ENCODE results near the gene LRP1B. TPM values are rescaled to one million over a fixed set of nuclear protein-coding genes. Genes with fewer than 3 reads are reported as not detected.

Gene LRP1B
- total and polyA plus RNA-seq, 5 donors from 2014 or later: not detected

DNA sequence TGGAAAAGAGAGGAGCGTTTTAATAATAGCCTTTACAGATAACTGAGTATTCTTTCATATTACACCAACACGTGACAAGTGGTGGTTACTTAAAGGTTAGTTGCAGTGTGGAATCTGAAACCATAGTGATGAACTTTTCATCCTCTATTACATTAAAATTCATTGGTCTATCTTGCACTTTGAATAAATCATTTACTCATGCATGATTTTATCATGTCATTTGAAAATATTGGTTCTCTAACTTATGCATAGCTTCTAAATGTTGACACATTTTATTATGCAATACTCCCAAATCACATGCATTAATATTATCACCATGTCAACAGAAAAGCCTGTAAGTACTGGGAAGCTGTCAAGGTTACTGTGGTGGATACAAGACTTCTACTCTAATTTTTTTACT lies 1432.2 kb downstream of the LRP1B start:
- no peak overlapping the region for H3K27ac Mint-ChIP-seq
- no peaks in the 10 kb centered on the region for H3K36me3 ChIP-seq (ENCODE audit: control insufficient read depth, insufficient read depth, low read length)
- H3K4me1 Mint-ChIP-seq: no peaks in the 10 kb centered on the region
- peaks cover 0 to 2% of the 10 kb centered on the region in 2 experiments for H3K9me3 ChIP-seq (ENCODE audit: control insufficient read depth in 2 of 2, low read length in 2 of 2)
- no peaks in the 10 kb centered on the region for H3K36me3 Mint-ChIP-seq
- H3K4me3 Mint-ChIP-seq: no peak overlapping the region
- H3K27me3 ChIP-seq (ENCODE audit: control insufficient read depth, insufficient read depth, low read length): no peaks in the 10 kb centered on the region
- DNase-seq: no peak
- H3K4me1 ChIP-seq (ENCODE audit: control insufficient read depth, insufficient read depth, low read length, poor library complexity, severe bottlenecking): no peaks in the 10 kb centered on the region
- no peak overlapping the region for H3K27ac ChIP-seq (ENCODE audit: insufficient read depth, low read length, poor library complexity, severe bottlenecking)
- ATAC-seq (ENCODE audit: low read depth in 2 of 2): no peak
- H3K9me3 Mint-ChIP-seq: peaks cover 0 to 4% (median 3%) of the 10 kb centered on the region in 7 donors
- no peak overlapping the region for H3K4me3 ChIP-seq (ENCODE audit: low read depth, low read length)
- no peaks in the 10 kb centered on the region for H3K27me3 Mint-ChIP-seq

DNA sequence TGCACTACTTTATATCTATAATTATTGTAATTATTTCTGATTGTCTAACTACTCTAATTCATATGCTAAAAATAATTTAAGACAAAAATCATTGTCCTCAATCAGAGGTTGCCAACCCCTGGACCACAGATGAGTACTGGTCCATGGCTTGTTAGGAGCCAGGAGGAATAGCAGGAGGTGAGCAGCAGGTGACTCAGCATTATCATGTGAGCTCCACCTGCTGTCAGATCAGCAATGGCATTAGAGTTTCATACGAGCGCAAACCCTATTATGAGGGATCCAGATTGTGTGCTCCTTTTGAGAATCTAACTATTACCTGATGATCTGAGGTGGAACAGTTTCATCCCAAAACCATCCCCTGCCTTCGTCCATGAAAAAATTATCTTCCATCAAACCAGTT lies 1434.4 kb downstream of the LRP1B start:
- ATAC-seq (ENCODE audit: low read depth in 2 of 2): no peak
- Mint-ChIP-seq H3K36me3 (no peaks in the 10 kb centered on the region), H3K27ac (no peak overlapping the region), H3K4me3 (no peak overlapping the region), H3K27me3 (no peaks in the 10 kb centered on the region), H3K4me1 (no peaks in the 10 kb centered on the region), H3K9me3 (peaks cover 0 to 4% (median 2%) of the 10 kb centered on the region in 7 donors)
- no peak for DNase-seq
- Histone ChIP-seq H3K4me3 (ENCODE audit: low read depth, low read length) (no peak overlapping the region), H3K4me1 (ENCODE audit: control insufficient read depth, insufficient read depth, low read length, poor library complexity, severe bottlenecking) (no peaks in the 10 kb centered on the region), H3K36me3 (ENCODE audit: control insufficient read depth, insufficient read depth, low read length) (no peaks in the 10 kb centered on the region), H3K9me3 (ENCODE audit: control insufficient read depth in 2 of 2, low read length in 2 of 2) (no peaks in the 10 kb centered on the region), H3K27me3 (ENCODE audit: control insufficient read depth, insufficient read depth, low read length) (no peaks in the 10 kb centered on the region), H3K27ac (ENCODE audit: insufficient read depth, low read length, poor library complexity, severe bottlenecking) (no peak overlapping the region)

DNA sequence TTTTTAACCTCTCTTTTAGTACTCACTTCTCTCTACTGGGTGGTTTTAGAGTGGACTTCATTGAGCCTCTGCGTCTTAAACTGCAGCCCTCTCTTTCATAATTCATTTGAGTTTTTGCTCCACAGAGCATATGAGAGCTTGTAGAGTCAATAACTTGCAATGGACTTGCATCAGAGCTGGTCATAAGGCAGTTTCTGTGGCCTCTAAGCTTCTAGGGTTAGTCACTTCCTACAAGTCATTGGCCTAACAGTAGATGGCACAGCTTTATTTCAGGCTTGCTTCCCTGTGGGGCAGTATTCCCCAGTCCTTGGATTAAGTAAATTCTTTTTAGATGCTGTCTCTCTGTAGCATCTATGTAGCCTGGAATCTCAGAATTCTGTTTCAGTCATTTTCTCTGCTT lies 1435.7 kb downstream of the LRP1B start:
- Mint-ChIP-seq H3K4me3 (no peak overlapping the region), H3K36me3 (no peaks in the 10 kb centered on the region)

DNA sequence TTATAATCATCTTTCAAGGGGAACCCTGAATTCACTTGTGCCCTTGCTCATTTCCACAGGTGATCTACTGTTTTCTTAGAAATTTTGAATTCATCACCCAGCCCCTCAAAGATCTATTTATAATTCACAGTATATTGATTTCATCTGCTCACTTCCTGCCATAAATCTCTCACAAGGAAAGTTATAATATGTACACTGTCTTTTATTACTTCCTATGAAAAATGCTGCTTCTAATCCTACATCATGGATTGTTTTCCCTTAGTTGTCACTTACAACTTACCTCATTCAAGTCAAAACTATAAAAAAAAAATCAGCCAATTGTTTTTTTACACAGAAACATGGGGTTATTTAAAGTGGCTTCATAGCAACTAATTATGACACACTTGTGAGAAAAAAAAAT lies 1443.0 kb downstream of the LRP1B start:
- H3K9me3 Mint-ChIP-seq: peaks cover 2 to 39% (median 4%) of the 10 kb centered on the region in 7 donors
- Histone ChIP-seq H3K4me1 (ENCODE audit: control insufficient read depth, insufficient read depth, low read length, poor library complexity, severe bottlenecking) (no peaks in the 10 kb centered on the region), H3K27me3 (ENCODE audit: control insufficient read depth, insufficient read depth, low read length) (no peaks in the 10 kb centered on the region), H3K9me3 (ENCODE audit: control insufficient read depth in 2 of 2, low read length in 2 of 2) (no peaks in the 10 kb centered on the region), H3K27ac (ENCODE audit: insufficient read depth, low read length, poor library complexity, severe bottlenecking) (no peak overlapping the region), H3K36me3 (ENCODE audit: control insufficient read depth, insufficient read depth, low read length) (no peaks in the 10 kb centered on the region), H3K4me3 (ENCODE audit: low read depth, low read length) (no peak overlapping the region)
- DNase-seq: no peak
- peaks cover 0 to 6% (median 0%) of the 10 kb centered on the region in 4 donors for H3K4me1 Mint-ChIP-seq
- H3K27me3 Mint-ChIP-seq: no peaks in the 10 kb centered on the region
- no peak overlapping the region for H3K4me3 Mint-ChIP-seq
- H3K27ac Mint-ChIP-seq: no peak overlapping the region
- H3K36me3 Mint-ChIP-seq: no peaks in the 10 kb centered on the region
- no peak for ATAC-seq (ENCODE audit: low read depth in 2 of 2)

More for the DNA sequence above, 1435.7 kb downstream of the LRP1B start:
- Histone ChIP-seq H3K4me1 (ENCODE audit: control insufficient read depth, insufficient read depth, low read length, poor library complexity, severe bottlenecking) (no peaks in the 10 kb centered on the region), H3K36me3 (ENCODE audit: control insufficient read depth, insufficient read depth, low read length) (no peaks in the 10 kb centered on the region), H3K4me3 (ENCODE audit: low read depth, low read length) (no peak overlapping the region), H3K27me3 (ENCODE audit: control insufficient read depth, insufficient read depth, low read length) (no peaks in the 10 kb centered on the region), H3K27ac (ENCODE audit: insufficient read depth, low read length, poor library complexity, severe bottlenecking) (no peak overlapping the region), H3K9me3 (ENCODE audit: control insufficient read depth in 2 of 2, low read length in 2 of 2) (no peaks in the 10 kb centered on the region)
- Mint-ChIP-seq H3K27me3 (no peaks in the 10 kb centered on the region), H3K27ac (no peak overlapping the region), H3K4me1 (no peaks in the 10 kb centered on the region), H3K9me3 (peaks cover 0 to 6% (median 3%) of the 10 kb centered on the region in 7 donors)
- DNase-seq (no peak), ATAC-seq (ENCODE audit: low read depth in 2 of 2) (no peak)

DNA sequence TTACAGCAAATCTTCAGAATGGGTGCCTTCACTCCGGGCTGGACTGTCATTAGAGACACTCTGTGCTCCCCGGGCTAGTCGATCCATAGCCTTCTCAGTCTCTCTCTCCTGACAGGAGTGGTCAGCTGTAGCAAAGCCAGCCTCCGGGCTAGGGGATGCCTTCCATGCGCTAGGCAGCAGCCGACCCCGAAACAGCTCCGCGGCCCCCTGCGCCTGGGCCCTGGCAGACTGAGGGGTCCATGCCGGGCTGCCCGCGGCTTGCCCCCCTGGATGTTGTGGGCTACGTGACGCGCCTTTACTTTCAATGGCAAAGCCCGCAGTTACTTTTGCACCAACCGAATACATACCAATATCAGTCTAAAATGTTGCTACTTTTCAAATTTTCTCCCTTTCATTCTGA lies 1447.2 kb downstream of the LRP1B start:
- H3K4me1 ChIP-seq (ENCODE audit: control insufficient read depth, insufficient read depth, low read length, poor library complexity, severe bottlenecking): no peaks in the 10 kb centered on the region
- Mint-ChIP-seq H3K36me3 (no peaks in the 10 kb centered on the region), H3K27ac (no peak overlapping the region), H3K4me3 (no peak overlapping the region), H3K27me3 (no peaks in the 10 kb centered on the region), H3K4me1 (peaks cover 0 to 6% (median 0%) of the 10 kb centered on the region in 4 donors), H3K9me3 (peaks cover 0 to 29% (median 4%) of the 10 kb centered on the region in 7 donors)
- H3K27me3 ChIP-seq (ENCODE audit: control insufficient read depth, insufficient read depth, low read length): no peaks in the 10 kb centered on the region
- peaks cover 0 to 4% of the 10 kb centered on the region in 2 experiments for H3K9me3 ChIP-seq (ENCODE audit: control insufficient read depth in 2 of 2, low read length in 2 of 2)
- ATAC-seq (ENCODE audit: low read depth in 2 of 2) (no peak), DNase-seq (no peak)
- no peaks in the 10 kb centered on the region for H3K36me3 ChIP-seq (ENCODE audit: control insufficient read depth, insufficient read depth, low read length)
- no peak overlapping the region for H3K4me3 ChIP-seq (ENCODE audit: low read depth, low read length)
- H3K27ac ChIP-seq (ENCODE audit: insufficient read depth, low read length, poor library complexity, severe bottlenecking): no peak overlapping the region

DNA sequence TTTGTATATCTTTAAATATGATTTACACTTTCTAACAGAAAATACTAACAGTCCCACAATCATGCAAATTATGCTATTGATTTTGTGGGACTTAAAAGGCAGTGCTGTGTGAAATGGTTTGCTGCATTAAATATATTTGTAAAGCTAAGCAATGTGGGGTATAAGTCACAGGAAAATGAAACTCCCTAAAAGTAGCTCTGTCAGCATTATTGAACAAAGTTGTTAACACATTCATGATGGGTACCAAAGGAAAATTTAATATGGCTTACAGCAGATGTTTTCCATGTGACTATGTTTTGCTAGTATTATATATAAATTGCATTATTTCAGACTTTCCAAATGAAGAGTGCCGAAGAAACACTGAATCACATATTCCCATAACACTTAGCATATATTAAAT lies 1450.0 kb downstream of the LRP1B start:
- DNase-seq (no peak), ATAC-seq (ENCODE audit: low read depth in 2 of 2) (no peak)
- Mint-ChIP-seq H3K27me3 (no peaks in the 10 kb centered on the region), H3K4me3 (no peak overlapping the region), H3K9me3 (peaks cover 0 to 14% (median 3%) of the 10 kb centered on the region in 7 donors), H3K27ac (no peak overlapping the region), H3K4me1 (no peaks in the 10 kb centered on the region), H3K36me3 (no peaks in the 10 kb centered on the region)
- Histone ChIP-seq H3K27me3 (ENCODE audit: control insufficient read depth, insufficient read depth, low read length) (no peaks in the 10 kb centered on the region), H3K36me3 (ENCODE audit: control insufficient read depth, insufficient read depth, low read length) (no peaks in the 10 kb centered on the region), H3K27ac (ENCODE audit: insufficient read depth, low read length, poor library complexity, severe bottlenecking) (no peak overlapping the region), H3K4me1 (ENCODE audit: control insufficient read depth, insufficient read depth, low read length, poor library complexity, severe bottlenecking) (no peaks in the 10 kb centered on the region), H3K9me3 (ENCODE audit: control insufficient read depth in 2 of 2, low read length in 2 of 2) (peaks cover 0 to 4% of the 10 kb centered on the region in 2 experiments), H3K4me3 (ENCODE audit: low read depth, low read length) (no peak overlapping the region)

DNA sequence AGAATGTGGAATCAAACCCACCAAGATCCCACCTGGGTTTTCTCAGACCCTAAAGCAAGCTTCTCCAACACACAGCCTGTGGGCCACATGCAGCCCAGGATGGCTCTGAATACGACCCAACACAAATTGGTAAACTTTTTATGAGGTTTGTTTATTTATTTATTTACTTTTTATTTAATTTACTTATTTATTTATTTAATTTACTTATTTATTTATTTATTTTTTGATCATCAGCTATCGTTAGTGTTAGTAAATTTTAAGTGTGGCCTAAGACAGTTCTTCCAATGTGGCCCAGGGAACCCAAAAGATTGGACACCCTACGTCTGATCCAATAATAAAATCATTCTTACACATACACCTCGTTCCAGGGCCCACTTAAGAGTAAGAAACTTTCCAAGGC lies 1451.1 kb downstream of the LRP1B start:
- Histone ChIP-seq H3K27me3 (ENCODE audit: control insufficient read depth, insufficient read depth, low read length) (no peaks in the 10 kb centered on the region), H3K36me3 (ENCODE audit: control insufficient read depth, insufficient read depth, low read length) (no peaks in the 10 kb centered on the region), H3K27ac (ENCODE audit: insufficient read depth, low read length, poor library complexity, severe bottlenecking) (no peak overlapping the region), H3K9me3 (ENCODE audit: control insufficient read depth in 2 of 2, low read length in 2 of 2) (peaks cover 0 to 8% of the 10 kb centered on the region in 2 experiments), H3K4me3 (ENCODE audit: low read depth, low read length) (no peak overlapping the region), H3K4me1 (ENCODE audit: control insufficient read depth, insufficient read depth, low read length, poor library complexity, severe bottlenecking) (no peaks in the 10 kb centered on the region)
- Mint-ChIP-seq H3K9me3 (peaks cover 0 to 13% (median 6%) of the 10 kb centered on the region in 7 donors), H3K27ac (no peak overlapping the region), H3K36me3 (no peaks in the 10 kb centered on the region), H3K4me3 (no peak overlapping the region), H3K27me3 (no peaks in the 10 kb centered on the region), H3K4me1 (no peaks in the 10 kb centered on the region)
- DNase-seq: no peak
- no peak for ATAC-seq (ENCODE audit: low read depth in 2 of 2)

DNA sequence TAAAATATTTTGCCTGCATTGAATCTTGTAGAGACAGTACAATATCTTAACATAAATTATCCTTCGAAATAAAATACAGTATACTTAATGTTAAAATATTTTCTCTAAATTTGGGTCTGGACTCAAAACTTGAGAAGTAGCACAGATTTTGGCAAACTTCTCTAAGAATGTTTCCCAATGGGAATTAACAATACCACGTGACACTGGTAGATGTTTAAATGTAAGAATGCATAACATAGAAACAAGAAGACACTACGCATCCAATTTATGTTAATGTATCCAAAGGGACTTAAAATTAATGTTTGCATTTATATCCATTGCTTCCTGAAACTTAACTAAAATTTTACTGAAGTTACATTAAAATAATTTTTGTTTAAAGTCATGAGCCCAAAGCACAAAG lies 1460.9 kb downstream of the LRP1B start:
- peaks cover 3 to 25% (median 9%) of the 10 kb centered on the region in 7 donors for H3K9me3 Mint-ChIP-seq
- H3K9me3 ChIP-seq (ENCODE audit: control insufficient read depth in 2 of 2, low read length in 2 of 2): peaks cover 1 to 6% of the 10 kb centered on the region in 2 experiments
- DNase-seq: no peak
- H3K36me3 ChIP-seq (ENCODE audit: control insufficient read depth, insufficient read depth, low read length): no peaks in the 10 kb centered on the region
- no peak overlapping the region for H3K4me3 Mint-ChIP-seq
- no peak overlapping the region for H3K27ac Mint-ChIP-seq
- no peaks in the 10 kb centered on the region for H3K4me1 Mint-ChIP-seq
- ATAC-seq (ENCODE audit: low read depth in 2 of 2): no peak
- no peaks in the 10 kb centered on the region for H3K27me3 Mint-ChIP-seq
- no peaks in the 10 kb centered on the region for H3K4me1 ChIP-seq (ENCODE audit: control insufficient read depth, insufficient read depth, low read length, poor library complexity, severe bottlenecking)
- H3K27ac ChIP-seq (ENCODE audit: insufficient read depth, low read length, poor library complexity, severe bottlenecking): no peak overlapping the region
- H3K36me3 Mint-ChIP-seq: no peaks in the 10 kb centered on the region
- no peaks in the 10 kb centered on the region for H3K27me3 ChIP-seq (ENCODE audit: control insufficient read depth, insufficient read depth, low read length)
- H3K4me3 ChIP-seq (ENCODE audit: low read depth, low read length): no peak overlapping the region

Measured in CD4-positive, CD25-positive, alpha-beta regulatory T cell (primary cell).